ENCODE results near the gene LSM14A. TPM values are rescaled to one million over a fixed set of nuclear protein-coding genes. Genes with fewer than 3 reads are reported as not detected.

Gene LSM14A
- total and polyA plus RNA-seq, 2 of the 8 experiments (the other 6 are each of a cell fraction or from before 2014, with no cell fraction given) = 117 to 195 TPM

DNA sequence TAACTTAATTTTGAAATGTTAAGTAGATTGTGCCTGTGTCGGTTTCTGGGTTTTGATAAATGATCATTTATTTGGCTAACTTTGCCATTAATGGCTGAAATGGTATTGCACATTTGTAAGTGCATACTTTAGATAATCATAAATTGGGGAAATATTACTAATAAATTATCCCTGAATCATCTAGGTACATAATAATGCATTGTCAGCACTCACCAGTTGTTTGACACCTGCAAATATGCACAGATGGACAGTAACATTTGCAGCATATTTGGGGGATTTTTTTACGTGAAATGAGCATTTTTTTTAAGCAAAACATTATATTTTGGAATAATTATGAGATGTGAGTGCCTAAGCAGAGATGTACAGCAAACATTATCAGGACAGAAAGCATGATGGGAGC, 41.0 kb downstream of the LSM14A start (continued):
- TF ChIP-seq EP300 (IDR thresholded peaks at IDR 0.05; ENCODE audit: borderline replicate concordance in 1 of 2, low read depth in 2 of 2, low read length in 2 of 2) (no peak), SP1 (IDR thresholded peaks at IDR 0.05; ENCODE audit: low read depth, low read length) (no peak), ASH2L (IDR thresholded peaks at IDR 0.05; ENCODE audit: low read length) (no peak), KDM4A (IDR thresholded peaks at IDR 0.05; ENCODE audit: low read depth, low read length, severe bottlenecking) (no peak), CBX5 (IDR thresholded peaks at IDR 0.05; ENCODE audit: low read depth, low read length) (no peak), POU5F1 (IDR thresholded peaks at IDR 0.05; ENCODE audit: low read depth, low read length) (no peak), SAP30 (IDR thresholded peaks at IDR 0.05; ENCODE audit: insufficient read depth, insufficient replicate concordance, low read length) (no peak)
